DOHH2 (cell line): ENCODE data around the gene CTPS2.
"Not testable (repeated sequence)": the region's sequence is repeated elsewhere in the genome, so short reads cannot be mapped to it uniquely, and the experiment has no call there.

Experiments
- CTCF ChIP-seq: fragments of 200-600 bp; sonication (generic); IDR thresholded peaks from one replicate; pipeline ENCODE4 v1.5.1; 2014; ENCODE audit warnings: antibody characterized with exemption, mild to moderate bottlenecking, low read depth, low read length; ENCODE audit not compliant: poor library complexity, severe bottlenecking
- EZH2phosphoT487 ChIP-seq: fragments of 200-600 bp; sonication (generic); IDR thresholded peaks from 2 replicates; pipeline ENCODE4 v1.6.1; 2017; ENCODE audit warnings: borderline replicate concordance, mild to moderate bottlenecking, antibody characterized with exemption, low read length, moderate library complexity, mixed read lengths

GRCh38 chrX:16716451-16716850 lies 4.0 kb upstream of the CTPS2 start:
- TF ChIP-seq CTCF, EZH2phosphoT487: not testable (repeated sequence)
